GM23338 (cell line): ENCODE results near the gene ACOT6.

ENCODE experiments used
- REST ChIP-seq: IDR thresholded peaks from one replicate; pipeline ENCODE4 v1.6.1; 2018; ENCODE audit warnings: antibody characterized with exemption; ENCODE audit not compliant: unreplicated experiment
- TF ChIP-seq, protein P1 (sequence below): IDR thresholded peaks from 2 replicates; pipeline ENCODE4 v1.6.1; 2016; ENCODE audit warnings: antibody characterized with exemption

GRCh38 chr14:73637830-73638229 lies 25.5 kb downstream of the ACOT6 start:
- TF ChIP-seq, protein P1, sequence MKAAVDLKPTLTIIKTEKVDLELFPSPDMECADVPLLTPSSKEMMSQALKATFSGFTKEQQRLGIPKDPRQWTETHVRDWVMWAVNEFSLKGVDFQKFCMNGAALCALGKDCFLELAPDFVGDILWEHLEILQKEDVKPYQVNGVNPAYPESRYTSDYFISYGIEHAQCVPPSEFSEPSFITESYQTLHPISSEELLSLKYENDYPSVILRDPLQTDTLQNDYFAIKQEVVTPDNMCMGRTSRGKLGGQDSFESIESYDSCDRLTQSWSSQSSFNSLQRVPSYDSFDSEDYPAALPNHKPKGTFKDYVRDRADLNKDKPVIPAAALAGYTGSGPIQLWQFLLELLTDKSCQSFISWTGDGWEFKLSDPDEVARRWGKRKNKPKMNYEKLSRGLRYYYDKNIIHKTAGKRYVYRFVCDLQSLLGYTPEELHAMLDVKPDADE: no peak
- TF ChIP-seq REST: no peak
